SKM-1 (cell line): ENCODE results near the gene MRPL54.
"Not testable (repeated sequence)": the region's sequence is repeated elsewhere in the genome, so short reads cannot be mapped to it uniquely, and the experiment has no call there.

Source experiments
- DNase-seq: peaks from one replicate; lab custom pipeline; 2025; ENCODE audit not compliant: unreplicated experiment; lab: John Stamatoyannopoulos, UW

The MRPL54 gene

DNA sequence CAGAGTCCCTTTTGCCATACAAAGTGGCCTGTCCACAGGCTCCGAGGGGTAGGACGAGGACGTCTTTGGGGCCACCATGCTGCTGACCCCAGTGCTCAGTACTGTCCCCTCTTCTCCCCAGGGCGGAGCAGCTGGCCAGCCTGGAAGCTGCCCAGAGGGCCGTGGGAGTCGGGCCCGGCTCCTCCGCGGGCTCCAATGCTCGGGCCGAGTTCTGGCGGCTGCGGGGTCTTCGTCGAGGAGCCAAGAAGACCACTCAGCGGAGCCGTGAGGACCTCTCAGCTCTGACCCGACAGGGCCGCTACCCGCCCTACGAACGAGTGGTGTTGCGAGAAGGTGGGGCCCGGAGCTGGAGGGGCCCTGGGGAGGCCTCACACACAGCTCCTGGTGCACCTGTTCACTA, 22.1 kb upstream of the MRPL54 start:
- no peak for DNase-seq

DNA sequence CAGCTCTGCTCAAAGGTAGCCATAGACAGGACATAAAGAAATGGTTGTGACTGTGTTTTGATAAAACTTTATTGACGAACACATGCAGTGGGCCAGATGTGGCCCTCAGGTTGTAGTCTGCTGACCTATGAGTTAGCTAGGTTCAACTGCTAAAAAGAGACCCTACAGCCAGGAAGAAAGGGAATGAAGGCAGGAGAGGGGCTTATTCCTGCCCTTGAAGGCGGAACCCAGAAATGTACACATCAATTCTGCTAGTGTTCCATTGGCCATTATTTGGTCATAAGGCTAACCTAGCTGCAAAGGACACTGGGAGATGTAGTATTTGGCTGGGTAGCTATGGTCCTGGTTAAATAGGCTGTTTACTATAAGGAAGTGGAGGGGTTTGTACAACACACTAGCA, 19.0 kb upstream of the MRPL54 start:
- DNase-seq, result peak; percentile 15

DNA sequence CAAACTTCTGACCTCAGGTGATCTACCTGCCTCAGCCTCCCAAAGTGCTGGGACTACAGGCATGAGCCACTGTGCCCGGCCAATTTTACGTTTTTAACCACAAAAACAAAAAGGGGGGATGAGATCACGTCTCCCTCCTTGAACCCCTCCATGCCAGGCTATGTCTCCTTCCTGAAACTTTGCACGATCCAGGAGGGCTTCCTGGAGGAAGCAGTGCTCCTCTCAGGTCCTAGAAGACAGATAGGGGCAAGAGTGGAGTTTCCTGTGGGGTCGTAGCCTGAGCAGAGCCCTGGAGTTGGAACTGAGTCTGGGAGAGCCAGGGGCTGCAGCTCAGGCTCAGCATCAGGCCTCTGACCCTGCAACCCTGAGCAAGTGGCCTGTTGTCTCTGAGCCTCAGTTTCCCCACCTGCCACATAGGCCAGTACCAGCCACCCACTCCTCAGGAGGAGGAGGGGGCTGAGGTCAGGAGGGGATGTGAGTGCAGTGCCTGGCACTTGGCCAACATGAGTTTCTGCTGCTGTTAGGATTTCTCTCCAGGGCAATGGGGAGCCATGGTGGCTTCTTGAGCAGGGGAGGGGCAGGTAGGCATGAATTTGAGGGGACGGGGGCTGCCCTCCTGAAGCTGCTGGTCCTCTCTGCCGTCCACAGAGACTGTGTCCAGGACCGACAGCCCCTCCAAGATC, 17.0 kb upstream of the MRPL54 start:
- DNase-seq, result no peak

DNA sequence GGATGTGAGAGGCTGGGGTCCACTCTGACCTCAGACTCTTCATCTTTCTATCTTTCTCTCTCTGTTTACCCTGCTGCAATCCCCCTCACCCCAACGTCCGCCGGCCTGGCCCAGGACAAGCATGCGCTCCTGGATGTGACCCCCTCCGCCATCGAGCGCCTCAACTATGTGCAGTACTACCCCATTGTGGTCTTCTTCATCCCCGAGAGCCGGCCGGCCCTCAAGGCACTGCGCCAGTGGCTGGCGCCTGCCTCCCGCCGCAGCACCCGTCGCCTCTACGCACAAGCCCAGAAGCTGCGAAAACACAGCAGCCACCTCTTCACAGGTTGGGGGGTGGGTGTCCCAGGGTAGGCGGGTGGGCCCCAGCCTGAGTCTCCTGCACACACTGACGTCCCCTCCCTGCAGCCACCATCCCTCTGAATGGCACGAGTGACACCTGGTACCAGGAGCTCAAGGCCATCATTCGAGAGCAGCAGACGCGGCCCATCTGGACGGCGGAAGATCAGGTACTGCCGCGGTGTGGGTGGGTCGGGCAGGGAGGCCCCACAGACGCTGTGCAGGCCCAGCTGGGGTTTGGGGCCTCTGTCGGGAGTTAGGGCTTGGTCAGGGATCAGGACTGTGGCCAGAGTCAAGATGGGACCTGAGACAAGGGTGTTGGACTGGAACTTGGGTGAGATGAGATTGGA, 16.0 kb upstream of the MRPL54 start:
- DNase-seq, result no peak

DNA sequence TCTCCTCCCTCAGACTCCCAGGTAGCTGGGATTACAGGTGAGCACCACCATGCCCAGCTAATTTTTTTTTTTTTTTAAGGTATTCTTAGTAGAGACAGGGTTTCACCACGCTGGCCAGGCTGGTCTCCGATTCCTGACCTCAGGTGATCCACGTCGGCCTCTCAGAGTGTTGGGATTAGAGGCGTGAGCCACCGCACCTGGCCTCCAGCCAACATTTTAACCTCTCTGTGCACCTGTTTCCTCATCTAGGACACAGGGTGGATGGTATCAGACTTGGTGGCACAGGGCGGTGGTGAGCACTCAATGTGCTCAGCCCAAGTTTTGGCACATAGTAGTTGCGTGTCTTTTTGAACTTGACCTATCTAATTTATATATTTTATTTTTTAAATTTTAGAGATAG, 13.5 kb upstream of the MRPL54 start:
- no peak for DNase-seq

DNA sequence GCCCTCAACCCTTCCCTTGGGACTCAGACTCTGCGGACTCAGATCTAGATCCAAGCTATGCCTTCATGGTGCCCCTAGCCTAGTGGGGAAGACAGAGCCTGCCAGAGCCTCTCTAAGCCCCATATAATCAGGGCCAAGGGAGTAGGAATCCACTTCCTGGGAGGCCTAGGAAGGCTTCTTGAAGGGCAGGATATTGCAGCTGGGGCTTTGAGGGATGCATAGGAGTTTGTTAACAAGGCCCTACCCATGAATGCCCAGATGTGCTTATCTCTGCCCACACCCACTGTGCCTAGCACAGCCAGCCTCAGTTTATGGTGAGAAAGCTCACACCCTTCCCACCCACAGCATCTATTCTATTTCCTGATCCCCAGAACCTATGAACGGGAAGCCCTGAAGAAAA, 12.3 kb upstream of the MRPL54 start:
- no peak for DNase-seq

DNA sequence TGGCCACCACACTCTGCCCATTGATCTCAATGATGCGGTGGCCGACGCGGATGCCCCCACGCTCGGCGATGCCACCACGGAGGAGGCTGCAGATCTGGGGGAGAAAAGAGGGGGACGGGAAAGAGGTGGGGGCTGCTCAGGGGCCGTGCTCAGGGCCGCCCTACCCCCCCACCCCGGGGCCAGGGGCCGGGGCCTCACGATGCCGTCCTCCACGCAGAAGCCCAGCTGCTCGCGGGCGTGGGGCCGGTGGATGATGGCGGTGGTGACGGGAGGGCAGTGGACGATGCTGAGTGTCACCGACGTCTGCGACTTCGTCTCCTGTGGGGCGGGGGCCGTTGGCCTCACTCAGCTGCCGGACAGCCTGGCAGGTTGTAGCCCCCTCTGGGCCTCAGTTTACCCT, 11.2 kb upstream of the MRPL54 start:
- DNase-seq, result no peak

DNA sequence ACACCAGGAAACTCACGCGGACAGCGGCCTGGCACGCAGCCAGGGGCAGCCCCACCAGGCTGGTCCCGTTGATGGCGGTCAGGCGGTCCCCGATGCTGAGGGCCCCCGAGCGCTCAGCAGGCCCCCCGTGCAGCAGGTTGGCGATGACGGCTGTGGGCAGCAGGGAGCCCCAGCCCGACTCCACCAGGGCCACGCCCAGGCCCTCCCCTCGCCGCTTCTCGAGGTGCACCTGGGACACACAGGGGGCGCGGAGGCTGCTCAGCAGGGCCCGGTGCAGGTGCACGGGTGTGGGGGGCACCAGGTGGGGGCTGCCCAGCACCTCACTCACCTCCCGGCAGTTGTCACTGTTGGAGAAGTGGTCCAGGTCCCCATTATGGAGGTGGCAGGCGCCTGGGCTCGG, 10.0 kb upstream of the MRPL54 start:
- no peak for DNase-seq

DNA sequence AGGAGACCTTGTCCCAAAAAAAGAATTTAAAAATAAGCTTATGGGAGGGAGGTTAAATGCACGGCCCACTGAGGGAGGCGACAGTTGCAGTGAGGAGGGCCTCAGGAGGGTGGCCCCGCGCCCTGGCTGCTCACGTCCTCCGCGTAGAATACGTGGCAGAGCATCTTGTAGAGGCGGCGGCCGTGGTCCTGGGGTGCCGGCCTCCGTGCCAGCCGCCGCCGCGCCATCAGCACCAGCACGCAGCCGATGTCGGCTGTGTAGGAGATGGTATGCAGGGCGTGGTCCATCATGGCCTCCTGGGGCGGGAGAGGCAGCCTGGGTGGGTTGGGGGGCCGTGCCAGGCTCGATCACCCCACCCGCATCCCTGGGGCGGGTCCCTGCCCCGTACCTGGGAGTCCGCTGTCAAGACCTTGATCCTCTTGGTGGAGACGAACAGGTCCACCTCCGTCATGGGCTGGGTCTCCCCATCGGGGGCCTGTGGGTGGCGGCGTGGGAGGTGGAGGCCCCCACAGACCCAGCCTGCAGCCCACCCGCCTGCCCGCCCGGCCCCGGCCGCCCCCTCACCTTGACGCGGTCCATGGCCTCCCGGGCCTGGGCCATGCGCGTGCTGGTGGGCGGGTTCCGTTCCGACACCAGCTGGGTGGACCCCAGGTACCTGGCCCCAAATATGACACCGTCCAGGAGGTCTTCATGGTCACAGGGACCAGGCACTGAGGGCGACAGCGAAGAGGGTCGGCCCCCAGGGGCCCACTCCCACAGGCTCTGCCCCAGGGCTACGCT, 8.7 kb upstream of the MRPL54 start:
- no peak for DNase-seq

DNA sequence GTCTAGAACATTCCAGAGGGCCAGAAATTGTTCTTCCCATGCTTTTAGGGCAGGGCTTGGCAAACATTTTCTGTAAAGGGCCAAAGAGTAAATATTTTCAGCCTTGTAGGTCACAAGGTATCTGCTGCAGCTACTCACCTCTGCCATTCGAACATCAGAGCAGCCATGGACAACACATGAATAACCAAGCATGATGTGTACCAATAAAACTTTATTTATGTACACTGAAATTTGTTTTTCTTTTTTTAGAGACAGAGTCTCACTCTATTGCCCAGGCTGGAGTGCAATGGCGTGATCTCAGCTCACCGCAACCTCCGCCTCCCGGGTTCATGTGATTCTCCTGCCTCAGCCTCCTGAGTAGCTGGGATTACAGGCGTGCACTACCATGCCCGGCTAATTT, 4.8 kb upstream of the MRPL54 start:
- not testable (repeated sequence) for DNase-seq

DNA sequence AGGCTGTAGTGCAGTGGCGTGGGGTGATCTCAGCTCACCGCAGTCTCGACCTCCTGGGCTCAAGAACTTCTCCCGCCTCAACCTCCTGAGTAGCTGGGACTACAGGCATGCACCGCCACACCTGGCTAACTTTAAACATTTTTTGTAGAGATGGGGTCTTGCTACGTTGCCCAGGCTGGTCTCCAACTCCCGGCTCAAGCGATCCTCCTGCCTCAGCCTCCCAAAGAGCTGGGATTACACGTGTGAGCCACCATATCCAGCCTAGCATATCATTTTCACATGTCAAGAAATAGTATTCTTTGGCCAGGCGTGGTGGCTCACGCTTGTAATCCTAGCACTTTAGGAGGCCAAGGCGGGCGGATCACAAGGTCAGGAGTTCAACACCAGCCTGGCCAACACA, 4.2 kb upstream of the MRPL54 start:
- DNase-seq, result not testable (repeated sequence)

DNA sequence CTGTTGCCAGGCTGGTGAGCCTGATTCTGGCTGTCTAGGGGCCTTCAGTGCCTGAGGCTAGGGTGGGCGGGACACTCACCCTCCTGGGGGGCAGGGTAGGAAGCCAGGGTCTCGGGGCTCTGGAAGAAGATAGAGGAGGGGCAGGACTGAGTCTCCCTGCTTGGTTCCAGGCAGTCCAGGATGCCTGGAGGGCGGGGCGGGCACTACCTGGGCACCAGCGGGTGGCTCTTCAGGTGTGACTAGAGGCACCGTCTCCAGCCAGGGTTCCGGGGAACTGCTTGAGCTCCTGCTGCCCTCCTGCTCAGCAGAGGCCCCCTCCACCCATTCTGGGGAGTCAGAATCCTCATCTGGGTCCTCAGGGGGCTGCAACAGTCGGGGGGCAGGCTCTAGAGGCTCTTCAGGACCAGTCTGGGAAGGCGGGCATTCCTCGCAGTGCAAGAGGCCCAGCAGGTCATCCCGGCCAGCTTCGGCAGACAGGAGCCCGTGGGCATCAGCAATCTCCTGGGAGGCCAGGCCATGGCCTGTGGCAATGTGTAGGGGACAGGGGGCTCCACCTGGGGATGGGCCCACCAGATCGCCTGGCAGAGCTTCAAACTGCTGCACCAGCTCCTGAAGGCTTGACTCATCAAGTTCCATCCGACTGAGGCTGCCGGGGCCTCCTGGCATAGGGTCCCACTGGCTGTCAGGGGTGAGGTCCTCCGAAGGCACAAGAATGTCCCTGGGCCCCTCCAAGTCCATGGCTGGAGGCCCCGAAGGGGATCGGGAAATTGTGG, 2.8 kb upstream of the MRPL54 start:
- no peak for DNase-seq

DNA sequence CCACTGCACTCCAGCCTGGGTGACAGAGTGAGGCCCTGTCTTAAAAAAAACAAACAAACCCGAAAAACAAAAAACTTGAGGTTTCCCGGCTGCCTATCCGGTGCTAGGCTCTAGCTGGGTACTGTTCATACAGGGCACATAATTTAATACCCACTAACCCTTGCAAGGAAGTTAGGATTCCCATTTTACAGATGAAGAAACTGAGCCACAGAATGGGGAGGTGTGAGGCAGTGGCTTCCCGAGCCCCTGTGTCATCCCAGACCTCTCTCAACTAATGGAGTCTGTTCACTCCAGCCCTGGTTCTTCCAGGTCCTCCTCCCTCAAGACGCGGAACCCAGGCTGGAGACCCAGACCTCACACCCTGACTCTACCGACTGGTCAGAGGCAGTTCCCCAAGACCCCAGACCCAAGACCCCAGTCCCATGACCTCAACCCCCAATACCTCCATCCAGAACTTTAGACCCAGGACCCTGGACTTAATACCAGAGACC, 1.6 kb upstream of the MRPL54 start:
- DNase-seq, result no peak

DNA sequence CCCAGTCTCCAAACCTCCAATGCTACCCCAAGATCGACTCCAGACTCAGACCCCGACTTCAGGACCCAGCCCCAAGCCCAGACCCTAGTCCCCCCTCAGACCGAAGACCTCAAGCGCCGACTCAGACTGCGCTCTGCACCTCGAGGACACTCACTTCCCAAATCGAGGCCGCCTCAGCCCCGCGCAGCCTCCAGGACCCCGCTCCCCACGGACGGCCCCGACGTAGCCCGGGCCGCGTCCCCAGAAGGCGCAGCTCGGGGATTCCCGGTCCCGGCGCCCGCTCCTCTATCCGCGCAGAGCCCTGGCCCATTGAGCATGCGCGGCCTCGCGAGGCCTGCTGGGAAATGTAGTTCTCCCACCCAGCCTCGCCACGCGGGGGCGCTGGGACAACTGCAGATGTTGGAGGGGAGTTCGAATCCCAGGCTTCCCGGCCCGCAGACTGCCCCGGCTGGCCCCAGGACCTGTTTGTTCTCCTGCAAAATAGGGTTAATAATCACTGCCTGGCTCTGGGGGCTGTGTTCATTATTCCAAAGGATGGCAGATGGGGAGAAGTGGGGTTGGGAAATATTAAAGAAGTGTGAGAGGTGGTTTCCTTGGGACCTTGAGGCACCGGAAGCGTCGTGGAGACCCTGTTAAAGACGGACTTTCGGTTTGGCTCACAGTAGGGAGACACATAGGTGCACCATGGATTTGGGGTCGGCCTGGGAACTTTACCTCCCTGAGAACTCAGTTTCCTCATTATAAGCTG, 926 bp upstream of the MRPL54 start, which contains the start of gene APBA3:
Gene APBA3 (minus strand): TSS at position 311 of the 748 bp plus-strand sequence. CDS start 1,428 bp downstream, outside the sequence.
- peak; percentile 72 for DNase-seq

DNA sequence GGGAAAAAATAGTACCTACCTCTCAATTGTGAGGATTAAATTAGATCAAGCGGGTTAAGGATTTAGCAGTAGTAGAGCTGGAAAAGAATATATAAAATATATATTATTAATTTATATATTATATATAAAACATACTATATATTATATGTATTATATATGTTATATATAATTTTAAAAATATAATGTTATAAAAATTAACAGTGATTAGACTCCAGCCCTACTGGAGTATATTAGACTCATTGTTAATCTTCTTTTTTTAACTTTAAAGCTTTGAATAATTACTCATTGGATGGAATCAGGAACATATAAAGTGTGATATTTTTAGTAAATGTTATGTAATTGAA, 380 bp upstream of the MRPL54 start:
- DNase-seq, result no peak

DNA sequence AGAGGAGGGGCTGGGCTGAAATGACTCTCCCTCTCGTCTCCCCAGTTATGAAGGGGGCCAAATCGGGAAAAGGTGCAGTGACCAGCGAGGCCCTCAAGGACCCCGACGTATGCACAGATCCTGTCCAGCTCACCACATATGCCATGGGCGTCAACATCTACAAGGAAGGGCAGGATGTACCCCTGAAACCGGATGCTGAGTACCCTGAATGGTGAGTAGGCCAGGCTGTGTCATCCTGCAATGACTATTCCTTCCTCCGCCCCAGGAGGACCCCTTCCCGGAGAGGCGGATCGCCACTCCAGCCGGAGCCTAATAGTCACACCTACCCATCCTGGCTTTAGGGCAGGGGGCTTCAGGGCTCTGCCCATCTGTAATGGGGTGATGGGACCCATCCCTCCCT, 2.6 kb downstream of the MRPL54 start:
- no peak for DNase-seq

DNA sequence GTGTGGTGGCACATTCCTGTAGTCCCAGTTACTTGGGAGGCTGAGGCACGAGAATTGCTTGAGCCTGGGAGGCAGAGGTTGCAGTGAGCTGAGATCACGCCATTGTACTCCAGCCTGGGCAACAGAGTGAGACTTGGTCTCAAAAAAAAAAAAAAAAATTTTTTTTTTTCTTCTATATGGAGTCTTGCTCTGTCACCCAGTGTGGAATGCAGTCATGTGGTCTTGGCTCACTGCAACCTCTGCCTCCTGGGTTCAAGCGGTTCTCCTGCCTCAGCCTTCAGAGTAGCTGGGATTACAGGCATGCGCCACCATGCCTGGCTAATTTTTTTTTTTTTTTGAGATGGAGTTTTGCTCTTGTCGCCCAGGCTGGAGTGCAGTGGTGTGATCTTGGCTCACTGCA, 3.3 kb downstream of the MRPL54 start:
- not testable (repeated sequence) for DNase-seq

DNA sequence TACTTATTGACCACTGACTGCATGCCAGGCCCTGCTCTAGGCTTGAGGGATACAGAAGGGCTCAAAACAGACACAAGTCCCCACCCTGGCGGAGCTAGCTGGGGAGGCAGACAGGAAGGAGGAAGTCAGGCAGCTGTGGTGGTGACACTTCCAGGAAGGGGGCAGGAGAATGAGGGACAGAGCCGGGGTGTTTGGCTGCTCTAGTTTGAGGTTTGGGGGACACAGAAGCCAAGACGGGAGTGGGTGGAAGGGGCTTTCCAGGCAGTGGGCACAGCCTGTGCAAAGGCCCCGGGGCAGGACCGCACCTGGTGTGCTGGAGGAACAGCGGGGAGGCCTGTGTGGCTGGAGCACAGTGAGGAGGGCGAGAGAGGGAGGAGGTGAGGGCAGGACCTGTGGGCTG, 4.0 kb downstream of the MRPL54 start:
- no peak for DNase-seq

DNA sequence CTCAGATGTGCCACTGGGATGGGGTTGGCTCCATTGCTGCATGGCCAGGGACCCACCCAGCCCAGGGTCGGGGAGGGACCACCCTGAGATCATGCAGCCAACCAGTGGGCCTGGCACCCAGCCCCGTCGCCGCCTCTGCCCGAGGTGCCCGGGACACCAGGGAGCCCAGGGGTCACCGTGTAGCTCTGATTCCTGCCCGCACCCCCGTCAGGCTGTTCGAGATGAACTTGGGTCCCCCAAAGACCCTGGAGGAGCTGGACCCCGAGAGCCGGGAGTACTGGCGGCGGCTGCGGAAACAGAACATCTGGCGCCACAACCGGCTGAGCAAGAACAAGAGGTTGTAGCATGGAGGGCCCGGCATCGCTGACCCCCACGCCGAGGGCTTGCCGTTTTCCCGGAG, 4.6 kb downstream of the MRPL54 start:
- DNase-seq, result no peak

DNA sequence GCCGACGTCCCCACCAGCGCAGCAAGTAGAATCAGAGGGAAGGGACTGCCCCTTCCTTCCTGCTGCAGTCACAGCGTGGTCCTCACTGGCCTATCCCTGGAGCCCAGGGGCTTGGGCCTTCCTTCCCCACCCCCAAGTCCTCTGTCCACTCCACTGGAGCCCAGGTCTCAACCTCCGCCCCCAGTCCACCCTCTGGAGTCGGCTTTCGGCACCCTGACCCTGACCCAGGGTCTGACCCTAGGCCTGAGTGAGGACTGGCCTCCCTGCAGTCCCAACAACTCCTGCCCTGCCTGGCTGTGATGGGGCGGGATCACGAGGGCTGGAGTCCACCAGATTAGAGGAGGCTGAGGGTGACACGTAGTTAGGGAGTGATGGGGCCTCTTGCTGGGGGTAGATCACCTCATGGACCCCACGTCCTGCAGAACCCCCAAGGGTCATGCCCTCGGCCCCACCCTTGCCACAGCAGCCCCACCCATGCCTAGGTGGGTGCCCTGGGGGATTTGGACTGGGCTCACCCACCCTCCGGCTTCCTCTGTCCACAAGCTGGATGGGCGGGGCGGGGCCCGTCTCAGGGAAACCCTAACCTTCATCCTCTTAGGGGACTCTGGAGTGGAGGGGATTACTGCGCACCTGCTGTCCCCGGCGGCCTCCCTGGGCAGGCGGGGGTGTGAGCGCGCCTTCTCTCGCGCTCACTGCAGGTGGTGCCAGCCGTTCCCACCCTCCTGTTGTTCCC, 5.7 kb downstream of the MRPL54 start:
- no peak for DNase-seq
